Uterus (tissue), 2 donors: ENCODE measurements around the gene ROGDI.

Source experiments
- POLR2A ChIP-seq, 2 donors: fragments of 450-650 bp; IDR thresholded peaks; one replicate each; pipeline ENCODE4 v1.6.1; 2016; ENCODE audit warnings: antibody characterized with exemption in 2 of 2, mild to moderate bottlenecking in 1 of 2, moderate library complexity in 1 of 2
- TF ChIP-seq, protein P1 (sequence below), 4 experiments: fragments of 200-600 bp in 2 of 4; fragments of 450-650 bp in 2 of 4; sonication (generic) in 2 of 4; IDR thresholded peaks; one replicate each; pipeline ENCODE4 v1.5.1; 2016 to 2019; ENCODE audit warnings: antibody characterized with exemption in 4 of 4, mild to moderate bottlenecking in 2 of 4, moderate library complexity in 1 of 4

DNA sequence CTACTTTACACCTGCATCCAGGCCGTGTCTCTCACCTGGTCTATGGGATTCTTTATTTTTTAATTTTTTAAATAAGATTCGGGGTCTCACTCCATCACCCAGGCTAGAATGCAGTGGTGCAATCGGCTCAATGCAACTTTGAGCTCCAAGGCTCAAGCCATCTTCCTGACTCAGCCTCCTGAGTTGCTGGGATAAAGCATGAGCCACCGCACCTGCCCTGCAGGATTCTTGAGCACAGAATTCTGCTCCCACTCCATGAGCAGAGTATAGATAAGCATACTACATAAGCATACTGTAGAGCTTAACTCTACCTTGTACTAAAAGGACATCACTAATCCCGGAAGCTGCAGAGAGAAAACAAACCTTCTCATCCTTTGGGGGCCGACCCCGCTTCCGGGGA is 29.2 kb upstream of the ROGDI start:
- TF ChIP-seq, protein P1, sequence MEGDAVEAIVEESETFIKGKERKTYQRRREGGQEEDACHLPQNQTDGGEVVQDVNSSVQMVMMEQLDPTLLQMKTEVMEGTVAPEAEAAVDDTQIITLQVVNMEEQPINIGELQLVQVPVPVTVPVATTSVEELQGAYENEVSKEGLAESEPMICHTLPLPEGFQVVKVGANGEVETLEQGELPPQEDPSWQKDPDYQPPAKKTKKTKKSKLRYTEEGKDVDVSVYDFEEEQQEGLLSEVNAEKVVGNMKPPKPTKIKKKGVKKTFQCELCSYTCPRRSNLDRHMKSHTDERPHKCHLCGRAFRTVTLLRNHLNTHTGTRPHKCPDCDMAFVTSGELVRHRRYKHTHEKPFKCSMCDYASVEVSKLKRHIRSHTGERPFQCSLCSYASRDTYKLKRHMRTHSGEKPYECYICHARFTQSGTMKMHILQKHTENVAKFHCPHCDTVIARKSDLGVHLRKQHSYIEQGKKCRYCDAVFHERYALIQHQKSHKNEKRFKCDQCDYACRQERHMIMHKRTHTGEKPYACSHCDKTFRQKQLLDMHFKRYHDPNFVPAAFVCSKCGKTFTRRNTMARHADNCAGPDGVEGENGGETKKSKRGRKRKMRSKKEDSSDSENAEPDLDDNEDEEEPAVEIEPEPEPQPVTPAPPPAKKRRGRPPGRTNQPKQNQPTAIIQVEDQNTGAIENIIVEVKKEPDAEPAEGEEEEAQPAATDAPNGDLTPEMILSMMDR (IDR thresholded peaks at IDR 0.05): no peak
- TF ChIP-seq POLR2A (IDR thresholded peaks at IDR 0.05): no peak
